Measurements from ENCODE around the gene TVP23A.
"Not testable (repeated sequence)": the region's sequence is repeated elsewhere in the genome, so short reads cannot be mapped to it uniquely, and the experiment has no call there.

TVP23A gene

GRCh38 chr16:10744370-10745030 is 74.1 kb downstream of the TVP23A start:
- no peak for DNase-seq

DNA sequence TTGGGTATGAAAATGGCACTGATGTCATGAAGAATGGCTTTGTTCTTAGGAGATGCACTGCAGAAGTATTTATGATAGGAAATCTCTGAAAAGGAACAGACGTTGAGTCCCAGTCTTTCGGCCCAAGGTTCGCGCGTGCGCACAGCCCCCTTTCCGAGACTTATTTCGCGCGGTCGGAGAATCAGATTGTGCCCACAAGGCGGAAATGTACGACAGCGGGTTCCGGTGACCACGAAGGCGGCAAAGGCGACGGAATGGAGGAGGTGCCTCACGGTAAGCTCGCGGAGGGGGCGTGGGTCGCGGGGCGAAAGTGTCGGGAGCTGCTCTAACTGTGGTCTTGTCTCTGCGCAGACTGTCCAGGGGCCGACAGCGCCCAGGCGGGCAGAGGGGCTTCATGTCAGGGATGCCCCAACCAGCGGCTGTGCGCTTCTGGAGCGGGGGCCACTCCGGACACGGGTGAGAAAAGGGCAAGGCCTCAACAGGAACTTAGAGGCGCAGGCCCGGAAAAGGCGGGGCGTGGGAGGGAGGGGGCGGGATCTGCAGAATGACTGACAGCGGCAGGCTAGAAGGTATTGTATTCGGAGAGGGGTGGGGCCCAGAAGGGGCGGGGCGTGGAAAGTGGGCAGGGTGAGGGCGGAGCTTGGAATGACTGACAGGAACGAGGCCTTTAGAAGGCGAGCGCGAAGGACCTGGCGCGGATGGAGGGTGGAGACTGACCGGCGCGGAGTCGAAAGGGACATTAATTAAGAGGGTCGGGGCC is 74.8 kb downstream of the TVP23A start, which contains the start of gene NUBP1:
TSS of gene NUBP1 (plus strand) at position 233 of the 760 bp plus-strand sequence. CDS start at position 255, 22 bp downstream.
- peak; percentile 98 for DNase-seq

DNA sequence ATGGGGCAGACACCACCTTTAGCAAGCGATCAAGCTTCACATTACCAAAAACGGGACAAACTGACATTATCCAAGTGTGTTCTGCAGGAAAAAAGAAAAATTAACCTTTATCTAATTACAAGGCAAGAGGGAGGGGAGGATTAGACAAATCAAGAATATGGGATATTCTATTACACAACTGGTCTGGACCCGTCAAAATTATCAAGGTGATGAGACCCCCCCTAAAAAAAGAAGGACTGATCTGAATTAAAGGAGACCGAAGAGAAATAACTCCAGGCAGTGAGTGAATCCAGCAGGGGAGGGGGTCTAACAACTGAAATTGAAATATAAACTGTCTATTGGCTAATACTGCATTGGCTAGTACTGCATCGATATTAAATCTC is 75.4 kb downstream of the TVP23A start:
- no peak for DNase-seq

DNA sequence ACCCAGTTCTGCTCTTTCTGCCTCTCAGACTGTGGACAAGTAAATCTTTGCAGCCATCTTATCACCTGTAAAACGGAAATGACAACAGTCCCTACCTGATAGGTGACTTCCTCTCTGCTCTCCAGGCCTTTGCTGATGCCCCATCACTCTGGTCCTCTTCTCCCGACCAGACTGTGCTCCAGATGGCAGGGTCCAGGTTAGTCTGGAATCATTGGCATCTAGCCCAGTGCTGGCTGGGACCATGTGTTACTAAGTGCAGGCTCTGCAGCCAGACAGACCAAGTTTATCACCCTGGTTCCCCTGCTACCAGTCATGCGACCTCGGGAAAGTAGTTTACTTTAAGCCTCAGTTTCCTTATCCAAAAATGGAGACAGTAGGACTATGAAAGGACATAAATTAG is 76.8 kb downstream of the TVP23A start:
- DNase-seq, result no peak

- not testable (repeated sequence) for DNase-seq
Measured at GRCh38 chr16:10741249-10741648, 77.3 kb downstream of the TVP23A start.

DNA sequence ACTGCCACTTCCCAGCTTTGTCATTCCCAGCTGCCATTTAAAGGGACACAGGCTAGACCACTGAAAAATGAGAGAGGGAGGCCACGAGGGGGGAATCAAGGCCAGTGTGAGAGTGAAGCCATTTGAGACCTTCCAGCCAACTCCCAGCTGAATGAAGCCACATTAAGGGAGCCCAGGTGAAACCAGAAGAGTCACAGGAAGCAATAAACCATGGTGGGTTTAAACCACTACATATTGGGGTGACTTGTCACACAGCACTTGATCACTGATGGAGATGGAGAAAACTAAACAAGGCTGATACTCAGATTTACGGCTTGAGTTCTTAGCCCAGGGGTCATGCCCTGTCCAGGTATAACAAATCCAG is 77.8 kb downstream of the TVP23A start:
- no peak for DNase-seq

DNA sequence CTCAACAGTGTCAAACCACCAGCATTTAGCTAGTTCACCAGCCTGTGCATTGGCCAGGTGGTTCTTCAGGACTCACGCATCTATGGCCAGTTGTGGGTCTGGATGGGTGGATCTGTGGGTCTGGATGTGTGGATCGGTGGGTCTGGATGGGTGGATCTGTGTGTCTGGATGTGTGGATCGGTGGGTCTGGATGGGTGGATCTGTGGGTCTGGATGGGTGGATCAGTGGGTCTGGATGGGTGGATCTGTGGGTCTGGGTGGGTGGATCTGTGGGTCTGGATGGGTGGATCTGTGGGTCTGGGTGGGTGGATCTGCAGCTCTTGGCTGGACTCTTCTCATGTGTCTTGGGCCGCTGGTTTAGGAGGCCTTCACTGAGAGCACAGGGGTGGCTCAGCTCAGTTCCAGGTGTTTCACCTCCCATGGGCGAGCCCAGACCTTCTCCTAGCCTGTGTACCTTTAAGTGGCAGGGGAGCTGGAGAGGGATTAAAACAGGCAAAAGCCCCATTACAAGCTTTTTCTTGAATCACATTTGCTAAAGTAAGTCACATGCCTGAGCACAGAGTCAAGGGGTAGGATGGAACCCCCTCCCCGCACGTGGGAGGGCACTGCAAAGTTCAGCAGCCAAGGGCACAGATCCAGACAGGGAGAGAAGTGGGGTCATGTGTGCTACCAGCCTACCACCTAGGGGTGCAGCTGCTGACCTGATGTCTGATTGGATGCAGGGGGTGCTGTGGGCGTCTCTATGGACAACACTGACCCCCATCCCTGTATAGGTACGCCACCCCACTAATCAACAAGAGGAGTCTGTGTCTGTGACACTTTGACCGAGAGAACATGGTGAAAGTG is 78.4 kb downstream of the TVP23A start:
- no peak for DNase-seq

DNA sequence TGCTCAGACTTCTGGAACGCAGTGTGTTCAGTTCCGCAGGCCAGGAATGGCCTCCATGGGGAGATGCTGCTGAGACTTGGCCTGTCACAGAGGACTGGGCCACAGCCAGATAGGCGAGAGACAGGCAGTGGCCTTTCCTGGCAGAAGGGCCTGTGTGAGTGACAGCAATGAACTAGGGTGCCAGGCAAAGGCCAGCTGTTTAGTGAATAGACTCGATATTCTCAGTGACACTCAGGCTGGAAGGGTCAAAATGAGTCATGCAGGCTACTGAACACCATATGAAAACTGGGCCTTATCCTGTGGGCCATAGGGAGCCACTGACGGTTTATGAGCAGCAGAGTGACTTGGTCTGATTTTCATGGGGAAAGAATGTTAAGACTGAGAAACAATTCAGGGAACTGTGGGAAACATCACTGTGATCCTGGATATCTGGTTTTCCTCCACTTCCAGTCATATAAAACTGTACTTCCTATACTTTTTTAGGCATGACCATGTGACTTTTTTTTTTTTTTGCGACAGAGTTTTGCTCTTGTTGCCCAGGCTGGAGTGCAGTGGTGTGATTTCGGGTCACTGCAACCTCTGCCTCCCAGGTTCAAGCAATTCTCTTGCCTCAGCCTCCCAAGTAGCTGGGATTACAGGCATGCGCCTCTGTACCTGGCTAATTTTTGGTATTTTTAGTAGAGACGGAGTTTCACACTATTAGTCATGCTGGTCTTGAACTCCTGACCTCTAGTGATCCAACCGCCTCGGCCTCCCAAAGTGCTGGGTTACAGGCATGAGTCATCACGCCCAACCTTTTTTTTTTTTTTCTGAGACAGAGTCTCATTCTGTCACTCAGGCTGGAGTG is 80.1 kb downstream of the TVP23A start:
- peak; percentile 89 for DNase-seq

- DNase-seq, result peak; percentile 59
Measured at GRCh38 chr16:10737068-10737625, 81.4 kb downstream of the TVP23A start.

- no peak for DNase-seq
Measured at GRCh38 chr16:10731790-10732189, 86.8 kb downstream of the TVP23A start.

DNA sequence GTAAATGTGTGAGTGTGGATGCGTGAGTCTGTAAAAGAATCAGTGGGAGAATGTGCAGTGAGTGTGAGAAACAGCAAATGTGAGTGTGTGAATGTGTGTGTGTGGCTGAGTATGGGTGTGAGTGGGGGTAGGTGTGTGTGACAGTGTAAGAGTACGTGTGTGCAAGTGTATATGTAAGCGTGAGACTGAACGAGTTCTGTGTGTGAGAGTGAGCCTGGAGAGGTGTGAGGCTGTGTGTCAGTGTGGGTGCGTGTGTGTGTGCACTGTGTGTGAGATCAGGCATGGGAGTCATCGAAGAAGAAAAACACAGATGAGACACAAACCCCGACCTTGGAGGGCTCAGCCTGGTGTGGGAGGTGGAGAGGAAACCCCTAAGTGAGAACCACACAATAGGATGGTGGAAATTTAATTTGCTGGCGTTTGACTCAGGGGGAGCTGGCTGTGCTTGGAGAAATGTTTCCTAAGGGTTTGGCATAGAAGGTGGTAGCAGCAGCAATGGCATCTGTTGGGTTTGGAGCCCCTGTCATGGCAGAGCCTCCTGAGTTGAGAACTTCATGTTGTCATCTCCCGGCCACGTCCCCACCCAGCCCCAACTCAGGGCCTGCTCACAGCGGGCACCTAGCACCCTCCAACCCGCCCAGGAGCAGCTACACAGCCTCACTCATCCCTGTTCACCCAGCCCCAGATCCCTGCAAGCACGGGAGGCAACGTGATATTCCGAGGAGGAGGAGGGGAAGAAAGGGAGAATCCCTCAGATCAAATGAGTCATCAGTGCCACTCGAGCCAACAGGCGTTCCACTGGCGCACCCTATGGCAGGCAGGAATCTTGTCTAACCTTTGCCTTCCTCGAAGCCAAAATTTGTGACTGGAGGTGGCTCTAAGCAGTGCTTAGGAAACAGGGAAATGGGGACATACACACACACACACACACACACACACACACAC is 89.2 kb downstream of the TVP23A start:
- no peak for DNase-seq

DNA sequence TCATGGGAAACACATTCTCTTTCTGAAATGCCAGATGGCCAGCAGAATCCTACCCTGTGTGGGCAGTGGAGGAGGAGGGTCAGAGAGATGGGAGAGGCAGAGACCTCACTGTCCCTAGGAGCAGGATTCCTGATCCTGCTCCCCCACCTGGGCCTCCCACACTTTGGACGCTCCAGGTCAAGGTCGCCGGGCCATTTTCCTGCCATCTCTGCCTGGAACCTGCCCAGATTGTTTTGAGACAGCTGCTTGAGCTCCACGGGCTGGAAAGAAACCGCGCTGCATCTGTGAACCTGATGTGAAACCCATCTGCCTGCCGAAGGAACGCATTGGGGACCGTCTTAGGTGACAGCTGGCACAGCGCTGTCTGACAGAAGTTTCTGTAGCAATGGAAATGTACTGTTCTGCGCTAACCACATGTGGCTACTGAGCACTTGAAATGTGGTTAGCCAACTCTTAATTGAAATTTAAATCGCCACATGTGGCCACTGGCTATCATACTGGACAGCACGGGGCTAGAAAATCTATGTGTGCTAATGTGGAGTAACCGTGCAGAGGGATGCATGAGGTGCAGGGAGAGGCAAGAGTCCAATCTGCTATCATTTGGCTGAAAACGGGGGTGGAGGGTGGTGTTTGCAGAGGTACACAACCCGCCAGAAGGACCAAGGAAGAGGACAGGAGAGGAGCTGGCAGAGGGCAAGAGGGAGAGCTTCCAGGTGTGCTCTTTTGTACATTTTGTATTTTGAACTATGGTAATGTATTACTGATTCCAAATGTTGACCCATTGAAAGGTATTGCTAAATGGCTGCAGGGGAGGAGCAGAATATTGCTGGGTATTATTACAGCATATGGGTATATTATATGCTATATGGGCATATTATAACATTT is 90.3 kb downstream of the TVP23A start:
- DNase-seq, result no peak
